B cell (primary cell): ENCODE results near the gene TLE5. TPM values are rescaled to one million over a fixed set of nuclear protein-coding genes. Genes with fewer than 3 reads are reported as not detected.

ENCODE experiments used
- ATAC-seq: fragments of 200-7000 bp; cut with Tn5 transposase; one replicate; pipeline ENCODE4 v1.10.0; 2021; ENCODE audit warnings: low read depth, mild to moderate bottlenecking, moderate number of reproducible peaks, moderate library complexity
- CTCF ChIA-PET: fragments of 350-600 bp; sonication (Branson Sonifier 250); formaldehyde crosslinking; loops from one replicate; lab custom pipeline; 2021; ENCODE audit warnings: antibody characterized with exemption, inconsistent platforms; lab: Charles Lee
- POLR2A ChIA-PET: fragments of 350-600 bp; sonication (Branson Sonifier 250); formaldehyde crosslinking; loops from one replicate; lab custom pipeline; 2021; ENCODE audit warnings: antibody characterized with exemption; lab: Charles Lee
- DNase-seq: peaks from one replicate; pipeline ENCODE4 v3.0.0; 2013
- H2AFZ ChIP-seq: 2 replicates; pipeline ENCODE4 v1.6.1; 2012; ENCODE audit warnings: mild to moderate bottlenecking, low read depth, low read length; ENCODE audit not compliant: insufficient read depth, poor library complexity, severe bottlenecking
- H3K27ac ChIP-seq, 2 donors: 1 replicate in 1 of 2; 2 replicates in 1 of 2; pipeline ENCODE4 v1.5.1; 2012 to 2013; ENCODE audit warnings: low read length in 2 of 2, mild to moderate bottlenecking in 2 of 2, moderate library complexity in 1 of 2
- H3K27me3 ChIP-seq, 4 experiments: fragments of 200-600 bp in 1 of 4; sonication (generic) in 1 of 4; replicated peaks in 1 of 4; 1 replicate in 2 of 4; 2 replicates in 2 of 4; pipeline versions ENCODE4 v1.6.1 to v1.7.0; 2013 to 2016; ENCODE audit warnings: low read length in 3 of 4, mild to moderate bottlenecking in 2 of 4, mixed read lengths in 1 of 4, moderate library complexity in 1 of 4; ENCODE audit not compliant: insufficient read depth in 4 of 4, control insufficient read depth in 3 of 4; ENCODE audit errors: control extremely low read depth in 1 of 4
- H3K36me3 ChIP-seq, 2 experiments: replicated peaks in 1 of 2; 1 replicate in 1 of 2; 2 replicates in 1 of 2; pipeline versions ENCODE4 v1.6.1 to v1.7.1; 2013; ENCODE audit warnings: low read length in 1 of 2; ENCODE audit not compliant: insufficient read depth in 2 of 2, control insufficient read depth in 1 of 2; ENCODE audit errors: control extremely low read depth in 1 of 2, extremely low read depth in 1 of 2
- H3K4me1 ChIP-seq, 2 donors: fragments of 200-600 bp in 1 of 2; sonication (generic) in 1 of 2; 1 replicate in 1 of 2; 2 replicates in 1 of 2; pipeline versions ENCODE4 v1.5.1 to v1.6.1; 2013 to 2017; ENCODE audit warnings: low read length in 2 of 2; ENCODE audit not compliant: control insufficient read depth in 2 of 2, insufficient read depth in 2 of 2
- H3K4me2 ChIP-seq: replicated peaks from 2 replicates; pipeline ENCODE3; 2012; ENCODE audit warnings: mild to moderate bottlenecking, low read depth, low read length; ENCODE audit not compliant: poor library complexity, severe bottlenecking
- H3K4me3 ChIP-seq, 5 experiments: fragments of 200-600 bp in 1 of 5; sonication (generic) in 1 of 5; 1 replicate in 3 of 5; 2 replicates in 2 of 5; pipeline versions ENCODE4 v1.5.1 to v1.7.0; 2011 to 2016; ENCODE audit warnings: low read length in 4 of 5, mild to moderate bottlenecking in 4 of 5, low read depth in 2 of 5, control low read depth in 1 of 5, moderate library complexity in 1 of 5; ENCODE audit not compliant: insufficient read depth in 1 of 5; ENCODE audit errors: control extremely low read depth in 1 of 5, extremely low read depth in 1 of 5
- H3K79me2 ChIP-seq: fragments of 200-600 bp; sonication (generic); one replicate; pipeline ENCODE4 v1.6.0; 2016; ENCODE audit warnings: low read length; ENCODE audit not compliant: control insufficient read depth, insufficient read depth
- H3K9ac ChIP-seq: fragments of 200-600 bp; sonication (generic); 2 replicates; pipeline ENCODE4 v1.6.1; 2017; ENCODE audit warnings: mild to moderate bottlenecking, low read length, moderate library complexity
- H3K9me3 ChIP-seq, 3 donors: one replicate each; pipeline versions ENCODE4 v1.6.1 to v1.7.1; 2013; ENCODE audit warnings: low read length in 2 of 3; ENCODE audit not compliant: control insufficient read depth in 2 of 3, insufficient read depth in 1 of 3; ENCODE audit errors: control extremely low read depth in 1 of 3
- H4K20me1 ChIP-seq: 2 replicates; pipeline ENCODE4 v1.6.0; 2012; ENCODE audit warnings: mild to moderate bottlenecking, low read length; ENCODE audit not compliant: insufficient read depth, control insufficient read depth, poor library complexity, severe bottlenecking
- H3K27ac Mint-ChIP-seq: one replicate; pipeline ENCODE4 v1.8.0; 2021; ENCODE audit warnings: mixed read lengths
- H3K27me3 Mint-ChIP-seq: one replicate; pipeline ENCODE4 v1.8.0; 2021; ENCODE audit warnings: mixed read lengths
- H3K4me1 Mint-ChIP-seq: one replicate; pipeline ENCODE4 v1.8.0; 2021; ENCODE audit warnings: mixed read lengths
- H3K4me3 Mint-ChIP-seq: one replicate; pipeline ENCODE4 v1.8.0; 2021; ENCODE audit warnings: mixed read lengths
- H3K9me3 Mint-ChIP-seq: one replicate; pipeline ENCODE4 v1.8.0; 2022; ENCODE audit warnings: mixed read lengths; ENCODE audit not compliant: insufficient read depth
- EZH2 ChIP-seq: IDR thresholded peaks from 2 replicates; pipeline ENCODE4 v1.6.1; 2012; ENCODE audit warnings: borderline replicate concordance, low read depth, mild to moderate bottlenecking, moderate library complexity, low read length; ENCODE audit not compliant: insufficient read depth, poor library complexity, severe bottlenecking
- WGBS: methylation state at CpG from one replicate; pipeline ENCODE4 v1.1.5; 2013; ENCODE audit warnings: missing lambda C conversion rate; ENCODE audit not compliant: insufficient coverage; 5-methylcytosine and 5-hydroxymethylcytosine counted together
- intact Hi-C: fragments of 100-400 bp; cut with micrococcal nuclease; formaldehyde crosslinking; loops from one replicate; pipeline ENCODE4 v1.10.0; 2022
- polyA plus RNA-seq: library from polyadenylated mRNA; depleted of rRNA; stranded (reverse); fragments of >200 nt; gene quantifications from 2 replicates; pipeline ENCODE4 v1.2.3, GENCODE V29; 2012
- total RNA-seq, 2 donors: library from RNA; stranded (reverse); fragments of 120-200 nt in 1 of 2; gene quantifications; 1 replicate in 1 of 2; 2 replicates in 1 of 2; pipeline versions ENCODE4 v1.2.3 to v1.2.4, GENCODE V29; 2013 to 2022
- TF ChIP-seq, protein P1 (sequence below): fragments of 200-600 bp; IDR thresholded peaks from one replicate; pipeline ENCODE4 v1.8.0; 2022; ENCODE audit warnings: antibody characterized with exemption, mild to moderate bottlenecking

Gene TLE5
- total and polyA plus RNA-seq, 2 donors (not counting 1 experiment from before 2014, with no cell fraction given), result 697 to 1,132 TPM

DNA sequence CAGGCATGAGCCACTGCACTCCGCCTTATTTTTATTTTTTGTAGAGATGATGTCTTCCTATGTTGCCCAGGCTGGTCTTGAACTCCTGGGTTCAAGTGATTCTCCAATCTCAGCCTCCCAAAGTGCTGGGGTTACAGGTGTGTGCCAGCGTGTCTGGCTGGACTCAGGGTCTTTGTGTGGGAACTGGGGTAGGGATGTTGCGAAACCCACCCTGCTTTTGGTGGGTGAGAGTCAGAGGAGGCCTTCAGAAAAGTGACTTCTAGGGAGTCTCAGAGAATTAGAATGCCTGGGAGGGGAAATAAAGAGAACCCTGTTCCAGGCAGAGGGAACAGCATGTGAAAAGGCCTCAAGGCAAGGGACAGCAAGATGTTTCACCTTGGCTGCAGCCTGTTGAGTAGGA lies 13.2 kb downstream of the TLE5 start:
- Histone ChIP-seq H3K79me2 (no peaks in the 10 kb centered on the region), H4K20me1 (peaks cover 19% of the 10 kb centered on the region), H3K4me2 (no peak overlapping the region), H3K27ac (no peak overlapping the region), H3K9ac (no peak overlapping the region), H3K4me3 (no peak overlapping the region), H3K36me3 (peaks cover 0 to 16% of the 10 kb centered on the region in 2 experiments), H2AFZ (no peak overlapping the region), H3K4me1 (peaks cover 7 to 13% of the 10 kb centered on the region in 2 donors), H3K27me3 (no peaks in the 10 kb centered on the region), H3K9me3 (no peaks in the 10 kb centered on the region)
- no peak for ATAC-seq
- H3K4me1 Mint-ChIP-seq, result peaks cover 17% of the 10 kb centered on the region
- no peaks in the 10 kb centered on the region for H3K27me3 Mint-ChIP-seq
- intact Hi-C loops, result no loop called here
- DNase-seq, result no peak
- TF ChIP-seq, protein P1, sequence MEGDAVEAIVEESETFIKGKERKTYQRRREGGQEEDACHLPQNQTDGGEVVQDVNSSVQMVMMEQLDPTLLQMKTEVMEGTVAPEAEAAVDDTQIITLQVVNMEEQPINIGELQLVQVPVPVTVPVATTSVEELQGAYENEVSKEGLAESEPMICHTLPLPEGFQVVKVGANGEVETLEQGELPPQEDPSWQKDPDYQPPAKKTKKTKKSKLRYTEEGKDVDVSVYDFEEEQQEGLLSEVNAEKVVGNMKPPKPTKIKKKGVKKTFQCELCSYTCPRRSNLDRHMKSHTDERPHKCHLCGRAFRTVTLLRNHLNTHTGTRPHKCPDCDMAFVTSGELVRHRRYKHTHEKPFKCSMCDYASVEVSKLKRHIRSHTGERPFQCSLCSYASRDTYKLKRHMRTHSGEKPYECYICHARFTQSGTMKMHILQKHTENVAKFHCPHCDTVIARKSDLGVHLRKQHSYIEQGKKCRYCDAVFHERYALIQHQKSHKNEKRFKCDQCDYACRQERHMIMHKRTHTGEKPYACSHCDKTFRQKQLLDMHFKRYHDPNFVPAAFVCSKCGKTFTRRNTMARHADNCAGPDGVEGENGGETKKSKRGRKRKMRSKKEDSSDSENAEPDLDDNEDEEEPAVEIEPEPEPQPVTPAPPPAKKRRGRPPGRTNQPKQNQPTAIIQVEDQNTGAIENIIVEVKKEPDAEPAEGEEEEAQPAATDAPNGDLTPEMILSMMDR, result no peak
- no peak for TF ChIP-seq EZH2
- ChIA-PET CTCF (interaction anchor here (1.0 kb wide), 2 partner anchors 13 to 27 kb away, joined by 3 read pairs; no protein-coding TSS in a partner anchor), POLR2A (no interaction called here)
- WGBS, result 86% methylated on average over 2 of the region's 3 CpGs
- H3K4me3 Mint-ChIP-seq, result peak overlapping the region; percentile 70
- H3K9me3 Mint-ChIP-seq, result no peaks in the 10 kb centered on the region
- H3K27ac Mint-ChIP-seq, result peak overlapping the region; percentile 76

DNA sequence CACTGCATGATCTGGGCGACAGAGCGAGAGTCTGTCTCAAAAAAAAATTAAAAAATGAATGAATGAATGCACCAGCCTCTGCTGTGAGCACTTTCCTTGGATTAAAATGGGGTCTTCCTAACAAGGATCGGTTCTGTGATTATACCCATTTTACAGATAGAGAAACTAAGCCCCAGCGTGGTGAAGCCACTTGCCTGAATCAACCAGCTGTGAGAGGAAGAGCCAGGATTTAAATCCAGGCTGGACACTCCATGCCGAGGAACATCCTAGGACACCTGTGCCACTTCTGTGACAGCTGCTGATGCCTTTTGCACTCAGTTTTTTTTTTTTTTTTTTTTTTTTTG lies 14.1 kb downstream of the TLE5 start:
- Histone ChIP-seq H3K36me3 (peaks cover 0 to 7% of the 10 kb centered on the region in 2 experiments), H4K20me1 (peaks cover 11% of the 10 kb centered on the region), H3K27me3 (no peaks in the 10 kb centered on the region), H3K4me2 (peak overlapping the region; percentile 74), H3K4me1 (peaks cover 7 to 13% of the 10 kb centered on the region in 2 donors), H3K79me2 (no peaks in the 10 kb centered on the region), H3K4me3 (peak overlapping the region in 1 of 5 experiments; percentile 64), H3K9ac (peak overlapping the region; percentile 47), H3K27ac (no peak overlapping the region), H3K9me3 (no peaks in the 10 kb centered on the region), H2AFZ (peak overlapping the region; percentile 63)
- H3K27ac Mint-ChIP-seq, result no peak overlapping the region
- ChIA-PET CTCF (interaction anchor here (1.0 to 1.5 kb wide), 2 partner anchors 10 to 28 kb away, joined by 3 to 4 read pairs; no protein-coding TSS in a partner anchor), POLR2A (interaction anchor here (0.6 to 0.8 kb wide), 4 partner anchors 13 to 430 kb away, joined by 3 to 4 read pairs (median 3); no protein-coding TSS in a partner anchor)
- H3K27me3 Mint-ChIP-seq, result no peaks in the 10 kb centered on the region
- peaks cover 18% of the 10 kb centered on the region for H3K4me1 Mint-ChIP-seq
- H3K9me3 Mint-ChIP-seq, result no peaks in the 10 kb centered on the region
- DNase-seq, result no peak
- H3K4me3 Mint-ChIP-seq, result no peak overlapping the region
- no peak for ATAC-seq
- WGBS, result 100% methylated on average over 2 of the region's 5 CpGs
- intact Hi-C loops, result no loop called here
- TF ChIP-seq EZH2, result no peak
- TF ChIP-seq, protein P1, result no peak
